GM18951 (cell line): Measurements from ENCODE around the gene SLC22A5.
A peak's percentile ranks its signal among the peaks of the same experiment; 100 is the strongest.

ENCODE experiments used
- POLR2A ChIP-seq: IDR thresholded peaks from 4 replicates; pipeline ENCODE4 v1.6.1; 2011; ENCODE audit warnings: mild to moderate bottlenecking; ENCODE audit not compliant: insufficient read length, insufficient read depth; ENCODE audit errors: extremely low read depth
- in situ Hi-C: fragments of 300-500 bp; cut with MboI; formaldehyde crosslinking; loops from one replicate; pipeline ENCODE4 v1.12.0; 2022; ENCODE audit warnings: low sequenced_read_pairs, mixed read lengths, inconsistent platforms; ENCODE audit not compliant: unreplicated experiment

The SLC22A5 gene

GRCh38 chr5:132369474-132370180 is at the start of gene SLC22A5:
Gene SLC22A5 (plus strand): TSS chr5:132369710. CDS start chr5:132369973, 263 bp downstream.
- in situ Hi-C loops = no loop called here

GRCh38 chr5:132319975-132320374 is 49.5 kb upstream of the SLC22A5 start:
- in situ Hi-C loops = no loop called here
- no peak for TF ChIP-seq POLR2A

More at GRCh38 chr5:132369474-132370180, at the start of gene SLC22A5:
- peak; percentile 65 for TF ChIP-seq POLR2A

GRCh38 chr5:132321109-132321721 is 48.3 kb upstream of the SLC22A5 start:
- TF ChIP-seq POLR2A = no peak
- in situ Hi-C loops = no loop called here

GRCh38 chr5:132322266-132322665 is 47.2 kb upstream of the SLC22A5 start:
- in situ Hi-C loops = no loop called here
- no peak for TF ChIP-seq POLR2A

- no peak for TF ChIP-seq POLR2A
- in situ Hi-C loops = no loop called here
Observed at GRCh38 chr5:132323202-132323601, 46.3 kb upstream of the SLC22A5 start.

- TF ChIP-seq POLR2A = no peak
- in situ Hi-C loops = no loop called here
Observed at GRCh38 chr5:132325691-132326090, 43.8 kb upstream of the SLC22A5 start.

GRCh38 chr5:132327252-132327955 is 42.1 kb upstream of the SLC22A5 start:
- in situ Hi-C loops = no loop called here
- no peak for TF ChIP-seq POLR2A

- no peak for TF ChIP-seq POLR2A
- in situ Hi-C loops = no loop called here
Observed at GRCh38 chr5:132334812-132335211, 34.7 kb upstream of the SLC22A5 start.

- in situ Hi-C loops = no loop called here
- no peak for TF ChIP-seq POLR2A
Observed at GRCh38 chr5:132335402-132335801, 34.1 kb upstream of the SLC22A5 start.

- in situ Hi-C loops = no loop called here
- TF ChIP-seq POLR2A = no peak
Observed at GRCh38 chr5:132339502-132339901, 30.0 kb upstream of the SLC22A5 start.

GRCh38 chr5:132342291-132343180 is 27.0 kb upstream of the SLC22A5 start:
- in situ Hi-C loops = no loop called here
- no peak for TF ChIP-seq POLR2A

GRCh38 chr5:132344775-132345514 is 24.6 kb upstream of the SLC22A5 start:
- in situ Hi-C loops = no loop called here
- TF ChIP-seq POLR2A = no peak
